CD4-positive, alpha-beta T cell treated with Interleukin-15 for 4 hours (primary cell): Measurements from ENCODE around the gene PHC3.
A peak's percentile ranks its signal among the peaks of the same experiment; 100 is the strongest.

Experiments used
- DNase-seq: peaks from one replicate; pipeline ENCODE4 v3.0.0-alpha.2; 2020; ENCODE audit warnings: low spot score

Gene PHC3

GRCh38 chr3:170180079-170180907 lies 1.2 kb downstream of the PHC3 start:
- DNase-seq, result no peak

GRCh38 chr3:170179432-170179831 lies 2.1 kb downstream of the PHC3 start:
- DNase-seq, result no peak

- DNase-seq, result peak; percentile 57
These were observed 2.9 kb downstream of the PHC3 start for GRCh38 chr3:170178651-170179050.

GRCh38 chr3:170171563-170171962 lies 10.0 kb downstream of the PHC3 start:
- DNase-seq, result no peak

GRCh38 chr3:170164717-170165116 lies 16.8 kb downstream of the PHC3 start:
- no peak for DNase-seq

GRCh38 chr3:170163956-170164645 lies 17.4 kb downstream of the PHC3 start:
- DNase-seq, result no peak

GRCh38 chr3:170162630-170163029 lies 18.9 kb downstream of the PHC3 start:
- no peak for DNase-seq

GRCh38 chr3:170162052-170162451 lies 19.5 kb downstream of the PHC3 start:
- no peak for DNase-seq

- no peak for DNase-seq
These were observed 21.6 kb downstream of the PHC3 start for GRCh38 chr3:170159933-170160332.

GRCh38 chr3:170159459-170159858 lies 22.1 kb downstream of the PHC3 start:
- DNase-seq, result no peak

GRCh38 chr3:170155604-170156003 lies 25.9 kb downstream of the PHC3 start:
- no peak for DNase-seq

- peak; percentile 11 for DNase-seq
These were observed 26.9 kb downstream of the PHC3 start for GRCh38 chr3:170154569-170155143.

- DNase-seq, result no peak
These were observed 27.4 kb downstream of the PHC3 start for GRCh38 chr3:170154084-170154483.

- no peak for DNase-seq
These were observed 30.0 kb downstream of the PHC3 start for GRCh38 chr3:170151536-170151935.

GRCh38 chr3:170149016-170149415 lies 32.5 kb downstream of the PHC3 start:
- DNase-seq, result no peak

GRCh38 chr3:170145278-170145677 lies 36.3 kb downstream of the PHC3 start:
- DNase-seq, result no peak

GRCh38 chr3:170144437-170144843 lies 37.1 kb downstream of the PHC3 start:
- no peak for DNase-seq

GRCh38 chr3:170142373-170142772 lies 39.2 kb downstream of the PHC3 start:
- DNase-seq, result no peak

- no peak for DNase-seq
These were observed 43.5 kb downstream of the PHC3 start for GRCh38 chr3:170137986-170138385.

GRCh38 chr3:170132335-170132734 lies 49.2 kb downstream of the PHC3 start:
- no peak for DNase-seq

GRCh38 chr3:170130532-170130931 lies 51.0 kb downstream of the PHC3 start:
- no peak for DNase-seq

GRCh38 chr3:170128977-170129431 lies 52.5 kb downstream of the PHC3 start:
- DNase-seq, result no peak
